Fibroblast of villous mesenchyme (primary cell): Measurements from ENCODE around the gene ABCD3. TPM values are rescaled to one million over a fixed set of nuclear protein-coding genes. Genes with fewer than 3 reads are reported as not detected.

Experiments used
- DNase-seq: peaks from one replicate; pipeline ENCODE4 v3.0.0-alpha.2; 2010; ENCODE audit warnings: low read depth
- H3K4me3 ChIP-seq: 2 replicates; pipeline ENCODE4 v1.5.1; 2011; ENCODE audit warnings: low read depth, mild to moderate bottlenecking, low read length
- total RNA-seq: library from RNA; depleted of rRNA; stranded (reverse); fragments of >200 nt; gene quantifications from 2 replicates; pipeline ENCODE4 v1.2.3, GENCODE V29; 2012
- TF ChIP-seq, protein P1 (sequence below): IDR thresholded peaks from 2 replicates; pipeline ENCODE4 v1.5.1; 2012; ENCODE audit warnings: low read depth, mild to moderate bottlenecking, low read length; ENCODE audit not compliant: insufficient read depth

The ABCD3 gene
- total RNA-seq, 1 donor: 44.0 TPM

DNA sequence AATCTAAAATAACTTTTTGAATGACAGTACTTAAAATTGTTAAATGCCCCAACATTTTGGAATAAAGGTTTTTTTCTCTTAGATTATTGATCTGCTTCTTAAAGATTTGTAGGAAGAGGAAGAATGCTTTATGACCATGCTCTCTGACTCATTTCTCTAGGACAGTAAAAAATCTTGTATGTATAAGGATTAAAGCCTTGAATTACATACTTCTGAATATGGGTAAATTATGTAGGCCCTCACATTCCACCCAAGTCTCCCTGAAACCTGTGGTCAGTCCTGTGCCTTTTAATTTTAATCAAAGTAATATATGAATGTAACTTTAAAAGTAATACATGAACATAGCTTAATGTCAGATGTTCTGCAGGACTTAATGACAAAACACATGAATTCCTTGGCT is 50.5 kb downstream of the ABCD3 start:
- H3K4me3 ChIP-seq: no peak overlapping the region
- TF ChIP-seq, protein P1, sequence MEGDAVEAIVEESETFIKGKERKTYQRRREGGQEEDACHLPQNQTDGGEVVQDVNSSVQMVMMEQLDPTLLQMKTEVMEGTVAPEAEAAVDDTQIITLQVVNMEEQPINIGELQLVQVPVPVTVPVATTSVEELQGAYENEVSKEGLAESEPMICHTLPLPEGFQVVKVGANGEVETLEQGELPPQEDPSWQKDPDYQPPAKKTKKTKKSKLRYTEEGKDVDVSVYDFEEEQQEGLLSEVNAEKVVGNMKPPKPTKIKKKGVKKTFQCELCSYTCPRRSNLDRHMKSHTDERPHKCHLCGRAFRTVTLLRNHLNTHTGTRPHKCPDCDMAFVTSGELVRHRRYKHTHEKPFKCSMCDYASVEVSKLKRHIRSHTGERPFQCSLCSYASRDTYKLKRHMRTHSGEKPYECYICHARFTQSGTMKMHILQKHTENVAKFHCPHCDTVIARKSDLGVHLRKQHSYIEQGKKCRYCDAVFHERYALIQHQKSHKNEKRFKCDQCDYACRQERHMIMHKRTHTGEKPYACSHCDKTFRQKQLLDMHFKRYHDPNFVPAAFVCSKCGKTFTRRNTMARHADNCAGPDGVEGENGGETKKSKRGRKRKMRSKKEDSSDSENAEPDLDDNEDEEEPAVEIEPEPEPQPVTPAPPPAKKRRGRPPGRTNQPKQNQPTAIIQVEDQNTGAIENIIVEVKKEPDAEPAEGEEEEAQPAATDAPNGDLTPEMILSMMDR: no peak
- no peak for DNase-seq

DNA sequence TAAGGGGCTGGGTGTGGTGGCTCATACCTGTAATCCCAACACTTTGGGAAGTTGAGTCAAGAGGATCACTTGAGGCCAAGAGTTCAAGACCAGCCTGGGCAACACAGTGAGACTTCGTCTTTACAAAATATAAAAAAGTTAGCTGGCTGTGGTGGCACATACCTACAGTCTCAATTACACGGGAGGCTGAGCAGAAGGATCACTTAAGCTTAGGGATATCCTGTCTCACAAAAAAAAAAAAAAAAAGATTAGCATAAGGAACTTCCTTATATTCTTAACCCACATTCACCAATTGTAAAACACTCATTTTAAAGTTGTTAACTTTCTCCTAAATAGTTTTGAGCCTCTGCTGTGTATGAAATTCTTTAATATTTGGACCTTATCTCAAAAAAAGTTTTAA is 53.1 kb downstream of the ABCD3 start:
- no peak for DNase-seq
- TF ChIP-seq, protein P1: no peak
- H3K4me3 ChIP-seq: no peak overlapping the region

DNA sequence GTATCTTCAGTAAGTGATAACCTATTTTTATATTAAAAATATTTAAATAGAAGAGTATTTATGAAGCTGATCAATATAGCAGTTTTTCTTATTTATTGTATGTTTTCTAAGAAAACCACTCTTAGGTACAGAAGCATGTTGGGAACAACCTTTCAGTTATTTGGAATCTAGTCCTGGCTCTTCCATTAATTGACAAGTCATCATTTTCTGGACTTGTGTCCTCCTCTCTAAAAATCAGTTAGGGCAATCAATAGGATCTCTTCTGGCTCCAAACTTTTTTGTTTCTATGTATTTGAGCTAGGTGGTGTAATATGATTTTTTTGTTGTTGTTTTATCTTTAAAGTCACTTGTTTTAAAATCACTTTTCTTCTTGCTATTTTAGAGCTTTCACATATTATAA is 57.0 kb downstream of the ABCD3 start:
- TF ChIP-seq, protein P1: no peak
- DNase-seq: no peak

DNA sequence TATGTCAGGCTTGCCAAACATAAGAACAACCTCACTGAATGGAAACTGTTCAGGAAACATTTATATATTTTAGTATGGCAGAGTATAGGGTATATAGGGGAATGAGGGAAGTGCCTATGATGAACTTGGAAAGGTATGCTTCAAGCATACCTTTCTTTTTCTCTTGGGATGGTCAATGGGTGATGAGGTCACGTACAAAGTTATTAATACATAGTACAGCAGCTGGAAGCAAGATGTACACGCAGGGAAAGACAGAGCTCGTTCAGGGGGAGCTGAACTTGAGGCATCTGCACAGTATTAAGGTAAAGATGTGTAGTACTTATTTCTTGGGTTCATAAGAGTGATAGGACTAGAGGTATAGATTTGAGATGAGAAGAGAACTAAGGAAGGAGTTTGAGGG is 61.5 kb downstream of the ABCD3 start:
- TF ChIP-seq, protein P1: no peak
- no peak overlapping the region for H3K4me3 ChIP-seq
- DNase-seq: no peak

More for the DNA sequence above, 57.0 kb downstream of the ABCD3 start:
- H3K4me3 ChIP-seq: no peak overlapping the region

DNA sequence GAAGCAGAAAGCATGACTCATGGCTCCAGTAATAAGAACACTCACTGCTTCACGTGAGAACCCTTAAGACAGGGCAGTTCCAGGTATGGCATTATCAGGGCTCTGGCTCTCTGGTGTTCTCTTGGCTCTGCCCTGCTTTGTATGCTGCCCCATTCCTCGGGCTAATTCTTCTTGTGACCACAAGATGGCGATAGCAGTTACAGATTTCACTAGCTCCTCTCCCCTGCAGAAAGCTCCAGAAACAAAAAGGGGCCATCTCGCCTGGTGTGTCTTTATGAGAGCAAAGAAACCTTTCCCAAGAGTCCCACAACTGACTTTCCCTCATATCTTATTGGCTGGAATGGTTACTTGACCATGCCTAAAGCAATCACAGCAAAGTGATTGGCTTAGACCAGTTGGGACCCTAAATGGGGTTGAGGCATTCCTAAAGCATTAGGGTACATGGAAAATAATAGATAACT is 63.3 kb downstream of the ABCD3 start:
- peak; percentile 77 for DNase-seq
- TF ChIP-seq, protein P1: peak; percentile 90
- H3K4me3 ChIP-seq: no peak overlapping the region

DNA sequence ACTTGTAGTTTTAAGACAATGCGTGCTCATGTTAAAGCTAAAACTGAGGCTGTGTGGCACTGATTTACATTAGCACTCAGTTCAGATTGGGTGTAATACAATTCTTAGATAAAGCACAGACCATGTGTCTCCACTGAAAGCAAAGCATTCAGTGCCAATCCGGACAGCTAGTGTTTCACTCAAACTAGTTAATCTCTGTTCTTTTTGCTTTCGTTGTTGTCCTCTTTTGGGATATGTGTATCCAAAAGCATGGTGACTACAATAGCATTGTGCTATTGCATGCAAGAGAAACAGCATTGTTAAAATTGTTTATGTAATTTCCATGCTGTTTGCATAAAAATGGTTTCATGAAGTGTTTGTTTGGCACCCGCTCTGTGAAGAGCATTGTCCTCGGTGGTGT is 68.8 kb downstream of the ABCD3 start:
- DNase-seq: no peak
- H3K4me3 ChIP-seq: no peak overlapping the region
- TF ChIP-seq, protein P1: no peak

DNA sequence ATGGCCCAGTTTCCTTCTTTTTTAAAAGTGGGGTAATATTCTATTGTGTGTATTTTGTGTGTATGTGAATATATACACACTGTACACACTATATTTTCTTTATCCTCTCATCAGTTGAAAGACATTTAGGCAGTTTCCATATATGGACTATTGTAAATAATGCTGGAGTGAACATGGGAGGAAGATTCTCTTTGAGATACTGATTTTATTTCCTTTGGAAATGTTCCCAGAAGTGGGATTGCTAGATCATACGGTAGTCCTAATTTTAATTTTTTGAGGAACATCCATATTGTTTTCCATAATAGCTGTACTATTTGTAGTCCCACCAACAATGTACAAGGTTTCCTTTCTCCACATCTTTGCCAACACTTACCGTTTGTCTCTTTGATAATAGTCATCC is 72.4 kb downstream of the ABCD3 start:
- peak; percentile 48 for DNase-seq
- H3K4me3 ChIP-seq: no peak overlapping the region
- TF ChIP-seq, protein P1: no peak
